Endothelial cell (in vitro differentiated cells): ENCODE results near the gene IRAK2. TPM values are rescaled to one million over a fixed set of nuclear protein-coding genes. Genes with fewer than 3 reads are reported as not detected.

Source experiments
- DNase-seq: peaks from one replicate; pipeline ENCODE4 v3.0.0; 2021; ENCODE audit warnings: low spot score
- H3K27ac Mint-ChIP-seq: one replicate; pipeline ENCODE4 v1.8.0; 2021; ENCODE audit warnings: mixed read lengths, inconsistent platforms; ENCODE audit not compliant: unreplicated experiment
- H3K27me3 Mint-ChIP-seq: one replicate; pipeline ENCODE4 v1.8.0; 2021; ENCODE audit warnings: mild to moderate bottlenecking, moderate library complexity, mixed read lengths, inconsistent platforms; ENCODE audit not compliant: unreplicated experiment
- H3K36me3 Mint-ChIP-seq: one replicate; pipeline ENCODE4 v1.8.0; 2021; ENCODE audit warnings: mild to moderate bottlenecking, low read depth, mixed read lengths, inconsistent platforms; ENCODE audit not compliant: unreplicated experiment
- H3K4me1 Mint-ChIP-seq: one replicate; pipeline ENCODE4 v1.8.0; 2021; ENCODE audit warnings: mild to moderate bottlenecking, mixed read lengths, inconsistent platforms; ENCODE audit not compliant: unreplicated experiment
- H3K4me3 Mint-ChIP-seq: one replicate; pipeline ENCODE4 v1.8.0; 2021; ENCODE audit warnings: mild to moderate bottlenecking, mixed read lengths, inconsistent platforms; ENCODE audit not compliant: unreplicated experiment
- H3K9me3 Mint-ChIP-seq: one replicate; pipeline ENCODE4 v1.8.0; 2021; ENCODE audit warnings: mixed read lengths, inconsistent platforms; ENCODE audit not compliant: unreplicated experiment
- total RNA-seq: library from RNA; stranded (reverse); fragmentation: NEBNext Ultra II Directional; extraction: Animal tissue kit (Norgen Biotek cat#: 25700); gene quantifications from one replicate; pipeline ENCODE4 v1.2.1, GENCODE V29; 2021; ENCODE audit not compliant: unreplicated experiment
- TF ChIP-seq, protein P1 (sequence below): fragments of 200-600 bp; sonication (generic); IDR thresholded peaks from one replicate; pipeline ENCODE4 v1.5.0; 2021; ENCODE audit warnings: antibody characterized with exemption; ENCODE audit not compliant: unreplicated experiment

Gene IRAK2
- total RNA-seq, 1 donor from 2014 or later = 1.1 TPM

DNA sequence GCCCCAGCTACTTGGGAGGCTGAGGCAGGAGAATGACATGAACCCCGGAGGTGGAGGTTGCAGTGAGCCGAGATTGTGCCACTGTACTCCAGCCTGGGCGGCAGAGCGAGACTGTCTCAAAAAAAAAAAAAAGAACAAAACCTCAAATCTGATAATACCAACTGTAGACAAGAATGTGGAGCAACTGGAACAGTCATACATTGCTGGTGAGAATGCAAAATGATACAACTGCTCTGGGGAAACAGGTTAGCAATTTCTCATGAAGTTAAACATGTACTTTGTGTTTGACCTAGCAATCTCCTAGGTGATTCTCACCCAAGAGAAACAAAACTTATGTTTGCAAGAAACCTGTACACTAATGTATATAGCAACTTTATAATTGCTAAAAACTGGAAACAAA, 27.5 kb upstream of the IRAK2 start:
- peaks cover 6% of the 10 kb centered on the region for H3K27me3 Mint-ChIP-seq
- TF ChIP-seq, protein P1, sequence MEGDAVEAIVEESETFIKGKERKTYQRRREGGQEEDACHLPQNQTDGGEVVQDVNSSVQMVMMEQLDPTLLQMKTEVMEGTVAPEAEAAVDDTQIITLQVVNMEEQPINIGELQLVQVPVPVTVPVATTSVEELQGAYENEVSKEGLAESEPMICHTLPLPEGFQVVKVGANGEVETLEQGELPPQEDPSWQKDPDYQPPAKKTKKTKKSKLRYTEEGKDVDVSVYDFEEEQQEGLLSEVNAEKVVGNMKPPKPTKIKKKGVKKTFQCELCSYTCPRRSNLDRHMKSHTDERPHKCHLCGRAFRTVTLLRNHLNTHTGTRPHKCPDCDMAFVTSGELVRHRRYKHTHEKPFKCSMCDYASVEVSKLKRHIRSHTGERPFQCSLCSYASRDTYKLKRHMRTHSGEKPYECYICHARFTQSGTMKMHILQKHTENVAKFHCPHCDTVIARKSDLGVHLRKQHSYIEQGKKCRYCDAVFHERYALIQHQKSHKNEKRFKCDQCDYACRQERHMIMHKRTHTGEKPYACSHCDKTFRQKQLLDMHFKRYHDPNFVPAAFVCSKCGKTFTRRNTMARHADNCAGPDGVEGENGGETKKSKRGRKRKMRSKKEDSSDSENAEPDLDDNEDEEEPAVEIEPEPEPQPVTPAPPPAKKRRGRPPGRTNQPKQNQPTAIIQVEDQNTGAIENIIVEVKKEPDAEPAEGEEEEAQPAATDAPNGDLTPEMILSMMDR = no peak
- H3K27ac Mint-ChIP-seq = no peak overlapping the region
- H3K4me3 Mint-ChIP-seq = no peak overlapping the region
- peaks cover 2% of the 10 kb centered on the region for H3K4me1 Mint-ChIP-seq
- H3K36me3 Mint-ChIP-seq = no peaks in the 10 kb centered on the region
- no peak for DNase-seq
- H3K9me3 Mint-ChIP-seq = no peaks in the 10 kb centered on the region

DNA sequence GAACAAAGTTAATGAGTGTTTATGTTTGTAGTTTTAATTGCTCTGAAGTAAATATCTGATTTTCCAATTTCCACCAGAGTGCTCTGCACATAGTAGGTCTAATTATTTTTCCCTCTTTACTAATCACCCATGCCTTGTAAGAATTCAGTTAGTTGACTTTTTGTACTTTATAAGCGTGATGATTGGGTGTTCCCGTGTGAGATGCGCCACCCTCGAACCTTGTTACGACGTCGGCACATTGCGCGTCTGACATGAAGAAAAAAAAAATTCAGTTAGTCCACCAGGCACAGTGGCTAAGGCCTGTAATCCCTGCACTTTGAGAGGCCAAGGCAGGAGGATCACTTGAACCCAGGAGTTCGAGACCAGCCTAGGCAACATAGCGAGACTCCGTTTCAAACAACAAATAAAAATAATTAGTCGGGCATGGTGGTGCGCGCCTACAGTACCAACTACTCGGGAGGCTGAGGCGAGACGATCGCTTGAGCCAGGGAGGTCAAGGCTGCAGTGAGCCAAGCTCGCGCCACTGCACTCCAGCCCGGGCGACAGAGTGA, 23.6 kb upstream of the IRAK2 start:
- no peaks in the 10 kb centered on the region for H3K9me3 Mint-ChIP-seq
- peaks cover 4% of the 10 kb centered on the region for H3K36me3 Mint-ChIP-seq
- peaks cover 22% of the 10 kb centered on the region for H3K4me1 Mint-ChIP-seq
- peaks cover 9% of the 10 kb centered on the region for H3K27me3 Mint-ChIP-seq
- H3K4me3 Mint-ChIP-seq = peak overlapping the region; percentile 93
- H3K27ac Mint-ChIP-seq = peak overlapping the region; percentile 70
- no peak for DNase-seq
- TF ChIP-seq, protein P1 = no peak

DNA sequence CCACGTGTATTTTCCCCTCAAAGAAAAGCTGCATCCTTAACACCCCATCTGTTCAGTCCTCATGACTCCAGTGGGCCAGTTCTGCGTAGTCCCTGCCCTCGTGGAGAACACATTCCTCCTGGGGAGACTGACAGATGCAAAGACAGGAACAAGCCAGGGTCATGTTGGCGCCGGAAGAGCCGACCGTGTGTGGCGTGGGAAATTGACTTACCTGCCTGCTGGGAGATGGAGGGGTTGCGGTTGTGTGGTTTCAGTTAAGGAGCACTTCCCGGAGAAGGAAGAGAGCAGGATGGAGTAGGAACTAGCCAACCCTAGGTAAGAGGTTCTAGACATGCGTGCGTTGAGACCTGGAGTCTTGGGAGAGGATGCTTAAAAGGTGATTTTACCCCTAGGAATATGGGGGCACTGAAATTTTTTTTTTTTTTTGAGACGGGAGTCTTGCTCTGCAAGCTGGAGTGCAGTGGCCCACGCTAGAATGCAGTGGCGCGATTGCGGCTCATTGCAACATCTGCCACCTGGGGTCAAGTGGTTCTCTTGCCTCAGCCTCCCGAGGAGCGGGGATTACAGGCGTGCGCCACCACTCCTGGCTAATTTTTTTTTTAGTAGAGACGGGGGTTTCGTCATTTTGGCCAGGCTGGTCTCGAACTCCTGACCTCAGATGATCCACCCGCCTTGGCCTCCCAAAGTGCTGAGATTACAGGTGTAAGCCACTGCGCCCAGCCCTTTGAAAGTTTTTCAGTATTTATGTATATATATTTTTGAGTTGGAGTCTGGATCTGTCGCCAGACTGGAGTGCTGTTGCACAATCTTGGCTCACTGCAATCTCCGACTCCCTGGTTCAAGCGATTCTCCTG, 21.8 kb upstream of the IRAK2 start:
- Mint-ChIP-seq H3K27me3 (peaks cover 9% of the 10 kb centered on the region), H3K4me1 (peaks cover 22% of the 10 kb centered on the region), H3K9me3 (no peaks in the 10 kb centered on the region), H3K4me3 (peak overlapping the region; percentile 93), H3K36me3 (peaks cover 10% of the 10 kb centered on the region), H3K27ac (peak overlapping the region; percentile 14)
- DNase-seq = no peak
- TF ChIP-seq, protein P1 = no peak

- H3K4me1 Mint-ChIP-seq = peaks cover 22% of the 10 kb centered on the region
- peaks cover 8% of the 10 kb centered on the region for H3K27me3 Mint-ChIP-seq
- DNase-seq = no peak
- TF ChIP-seq, protein P1 = no peak
- H3K27ac Mint-ChIP-seq = no peak overlapping the region
- H3K4me3 Mint-ChIP-seq = no peak overlapping the region
- peaks cover 21% of the 10 kb centered on the region for H3K36me3 Mint-ChIP-seq
- no peaks in the 10 kb centered on the region for H3K9me3 Mint-ChIP-seq
Observed at GRCh38 chr3:10145685-10146084, 19.0 kb upstream of the IRAK2 start.

DNA sequence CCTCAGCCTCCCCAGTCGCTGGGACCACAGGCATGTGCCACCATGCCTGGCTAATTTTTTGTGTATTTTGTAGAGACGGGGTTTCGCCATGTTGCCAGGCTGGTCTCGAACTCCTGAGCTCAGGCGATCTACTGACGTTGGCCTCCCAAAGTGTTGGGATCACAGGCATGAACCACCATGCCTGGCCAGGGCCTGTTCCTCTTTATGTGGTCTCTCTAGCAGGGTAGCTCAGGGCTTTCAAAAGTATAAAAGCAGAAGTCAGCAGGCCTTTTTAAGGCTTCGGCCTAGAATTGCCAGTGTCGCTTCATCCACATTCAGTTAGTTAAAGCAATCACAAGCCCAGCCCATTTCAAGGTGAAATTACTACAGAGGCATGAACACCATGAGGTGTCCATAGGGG, 15.5 kb upstream of the IRAK2 start:
- no peaks in the 10 kb centered on the region for H3K27me3 Mint-ChIP-seq
- no peak overlapping the region for H3K4me3 Mint-ChIP-seq
- H3K4me1 Mint-ChIP-seq = peaks cover 5% of the 10 kb centered on the region
- no peak for DNase-seq
- TF ChIP-seq, protein P1 = no peak
- H3K36me3 Mint-ChIP-seq = peaks cover 30% of the 10 kb centered on the region
- H3K27ac Mint-ChIP-seq = no peak overlapping the region
- H3K9me3 Mint-ChIP-seq = no peaks in the 10 kb centered on the region
